A549 treated with RU486 at 1 μM for 4 hours (cell line): Measurements from ENCODE around the gene RASD2. TPM values are rescaled to one million over a fixed set of nuclear protein-coding genes. Genes with fewer than 3 reads are reported as not detected.

Experiments used
- total RNA-seq: library from RNA; stranded (reverse); fragments of 200-300 nt; extraction: Qiagen RNA extraction; gene quantifications from 5 replicates; pipeline ENCODE4 v1.2.3, GENCODE V29; 2022; ENCODE audit warnings: low read depth

RASD2 gene, protein sequence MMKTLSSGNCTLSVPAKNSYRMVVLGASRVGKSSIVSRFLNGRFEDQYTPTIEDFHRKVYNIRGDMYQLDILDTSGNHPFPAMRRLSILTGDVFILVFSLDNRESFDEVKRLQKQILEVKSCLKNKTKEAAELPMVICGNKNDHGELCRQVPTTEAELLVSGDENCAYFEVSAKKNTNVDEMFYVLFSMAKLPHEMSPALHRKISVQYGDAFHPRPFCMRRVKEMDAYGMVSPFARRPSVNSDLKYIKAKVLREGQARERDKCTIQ
- total RNA-seq = 0.89 to 1.8 TPM (median 1.1 TPM) in 5 replicates

DNA sequence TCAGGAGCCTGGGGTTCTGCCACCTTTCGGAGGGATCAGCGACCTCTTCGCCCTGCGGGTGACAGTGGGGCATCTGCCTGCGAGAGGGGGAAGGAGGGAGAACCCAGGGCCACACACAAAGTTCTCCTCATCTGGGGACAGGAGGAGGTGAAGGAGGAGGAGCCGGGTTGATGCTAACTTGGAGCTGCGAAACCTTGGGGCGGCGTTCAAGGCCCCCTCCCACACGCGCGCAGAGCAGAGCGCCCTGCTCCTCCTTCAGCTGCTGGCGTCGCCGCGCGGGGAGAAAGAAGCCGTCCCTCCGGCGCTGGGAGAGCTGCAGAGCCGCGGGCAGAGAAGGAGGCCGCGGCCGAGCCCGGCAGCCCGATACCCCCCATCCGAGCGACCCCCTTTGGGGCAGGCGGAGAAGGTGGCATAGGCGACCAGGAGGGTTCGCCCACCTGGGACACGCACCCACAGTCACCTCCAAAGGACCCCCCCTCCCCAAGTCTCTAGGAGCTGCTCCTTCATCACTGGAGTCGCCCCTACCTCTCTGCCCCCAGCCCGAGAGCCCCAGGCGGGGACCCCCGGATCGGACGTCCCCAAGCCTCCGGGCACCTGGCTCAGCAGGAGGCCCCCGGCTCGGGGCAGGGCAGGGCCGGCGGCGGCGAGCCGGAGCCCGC is at the start of gene RASD2:
RASD2 (plus strand) TSS at position 237 of the 659 bp plus-strand sequence. CDS start 5,979 bp downstream, outside the sequence.

Other genes starting within 250 kb of the RASD2 start
- gene TOM1, start 240.9 kb upstream of the RASD2 start, total RNA-seq = 13.0 to 15.2 TPM (median 13.2 TPM) in 5 replicates
- gene HMOX1, start 159.7 kb upstream of the RASD2 start, total RNA-seq = 621 to 911 TPM (median 716 TPM) in 5 replicates
- 59.4 to 96.9 TPM (median 82.3 TPM) in 5 replicates for gene MCM5, start 140.7 kb upstream of the RASD2 start, total RNA-seq
- gene MB, start 76.5 kb downstream of the RASD2 start, total RNA-seq = 6.8 to 8.3 TPM (median 7.2 TPM) in 5 replicates
- gene APOL6, start 107.6 kb downstream of the RASD2 start, total RNA-seq = 1.8 to 3.0 TPM (median 2.2 TPM) in 5 replicates
- gene APOL5, start 177.0 kb downstream of the RASD2 start, total RNA-seq = not detected in 5 replicates